Ovary (tissue), 3 donors: Measurements from ENCODE around the gene ASAH2.

Source experiments
- EP300 ChIP-seq: sonication (generic); formaldehyde crosslinking; IDR thresholded peaks from one replicate; pipeline ENCODE4 v1.6.1; 2017; ENCODE audit warnings: antibody characterized with exemption
- POLR2A ChIP-seq: fragments of 450-650 bp; IDR thresholded peaks from one replicate; pipeline ENCODE4 v1.6.1; 2017; ENCODE audit warnings: antibody characterized with exemption, mild to moderate bottlenecking, moderate library complexity
- TF ChIP-seq, protein P1 (sequence below), 3 donors: fragments of 450-650 bp in 2 of 3; fragments of 200-600 bp in 1 of 3; IDR thresholded peaks; one replicate each; pipeline versions ENCODE4 v1.5.1 to v1.8.0; 2016 to 2022; ENCODE audit warnings: antibody characterized with exemption in 3 of 3, mild to moderate bottlenecking in 1 of 3
- donor health status: DM: no; HTN: no; CAD: no.

DNA sequence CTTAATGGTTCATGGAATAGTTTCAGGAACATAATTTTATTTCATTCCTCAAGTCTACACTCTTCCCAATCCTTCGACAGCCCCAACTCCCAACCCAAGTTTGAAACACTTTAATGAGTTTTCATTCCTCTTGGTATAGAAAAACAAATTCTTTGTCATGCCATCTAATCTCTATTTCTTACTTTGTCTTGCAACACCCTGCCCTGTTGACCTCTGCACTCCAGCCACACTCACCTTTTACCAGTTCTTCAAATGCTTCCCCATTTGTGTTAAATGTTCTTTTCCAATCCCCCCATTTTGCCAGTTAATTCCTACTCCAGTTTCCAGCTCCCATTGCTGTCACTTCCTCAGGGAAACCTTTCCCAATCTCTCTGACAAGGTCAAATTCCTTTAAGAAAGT, 21.9 kb downstream of the ASAH2 start:
- no peak for TF ChIP-seq POLR2A
- TF ChIP-seq, protein P1, sequence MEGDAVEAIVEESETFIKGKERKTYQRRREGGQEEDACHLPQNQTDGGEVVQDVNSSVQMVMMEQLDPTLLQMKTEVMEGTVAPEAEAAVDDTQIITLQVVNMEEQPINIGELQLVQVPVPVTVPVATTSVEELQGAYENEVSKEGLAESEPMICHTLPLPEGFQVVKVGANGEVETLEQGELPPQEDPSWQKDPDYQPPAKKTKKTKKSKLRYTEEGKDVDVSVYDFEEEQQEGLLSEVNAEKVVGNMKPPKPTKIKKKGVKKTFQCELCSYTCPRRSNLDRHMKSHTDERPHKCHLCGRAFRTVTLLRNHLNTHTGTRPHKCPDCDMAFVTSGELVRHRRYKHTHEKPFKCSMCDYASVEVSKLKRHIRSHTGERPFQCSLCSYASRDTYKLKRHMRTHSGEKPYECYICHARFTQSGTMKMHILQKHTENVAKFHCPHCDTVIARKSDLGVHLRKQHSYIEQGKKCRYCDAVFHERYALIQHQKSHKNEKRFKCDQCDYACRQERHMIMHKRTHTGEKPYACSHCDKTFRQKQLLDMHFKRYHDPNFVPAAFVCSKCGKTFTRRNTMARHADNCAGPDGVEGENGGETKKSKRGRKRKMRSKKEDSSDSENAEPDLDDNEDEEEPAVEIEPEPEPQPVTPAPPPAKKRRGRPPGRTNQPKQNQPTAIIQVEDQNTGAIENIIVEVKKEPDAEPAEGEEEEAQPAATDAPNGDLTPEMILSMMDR (IDR thresholded peaks at IDR 0.05) = no peak
- TF ChIP-seq EP300 = no peak
